ENCODE results near the gene TADA3.
A peak's percentile ranks its signal among the peaks of the same experiment; 100 is the strongest.

TADA3 gene

DNA sequence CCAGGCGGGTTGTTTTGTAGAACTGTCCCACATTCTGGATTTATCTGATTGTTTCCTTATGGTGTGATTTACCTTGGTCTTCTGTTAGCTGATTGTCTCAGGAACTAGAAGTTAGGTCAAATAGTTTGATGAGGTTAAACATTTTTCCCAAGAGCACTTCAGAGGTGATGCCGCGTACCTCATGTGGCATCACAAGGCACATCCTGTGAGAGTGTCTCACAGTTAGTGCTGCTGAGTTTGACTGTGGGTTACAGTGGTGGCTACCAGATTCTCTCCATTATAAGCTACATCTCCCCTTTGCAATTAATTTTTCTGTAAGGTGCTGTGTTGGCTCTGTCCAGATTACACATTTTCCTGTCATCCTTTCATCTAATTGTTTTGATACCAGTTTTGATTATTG lies 39.0 kb upstream of the TADA3 start:
- Histone ChIP-seq H4K20me1 (ENCODE audit: insufficient read depth, low read length) (no peaks in the 10 kb centered on the region), H3K4me3 (ENCODE audit: low read length) (no peak overlapping the region), H3K27ac (ENCODE audit: low read length) (no peak overlapping the region), H3K27me3 (replicated peaks; ENCODE audit: insufficient read depth, low read length) (no peaks in the 10 kb centered on the region), H3K36me3 (replicated peaks; ENCODE audit: insufficient read depth, low read length) (no peaks in the 10 kb centered on the region), H3K9me3 (replicated peaks; ENCODE audit: insufficient read depth, low read length) (no peaks in the 10 kb centered on the region), H2AFZ (ENCODE audit: low read length) (no peak overlapping the region), H3K9ac (ENCODE audit: low read length) (no peak overlapping the region), H3K9me2 (replicated peaks; ENCODE audit: insufficient read depth, low read length) (no peaks in the 10 kb centered on the region), H3K79me2 (ENCODE audit: low read length) (no peaks in the 10 kb centered on the region), H3K4me1 (ENCODE audit: low read length) (no peaks in the 10 kb centered on the region), H3F3A (ENCODE audit: insufficient read depth, low read length) (no peaks in the 10 kb centered on the region), H3K4me2 (ENCODE audit: low read depth, low read length) (no peak overlapping the region)
- DNase-seq = no peak
- TF ChIP-seq EZH2 (optimal IDR thresholded peaks at IDR 0.05; ENCODE audit: low read depth, low read length) (no peak), EZH2phosphoT487 (IDR thresholded peaks at IDR 0.05; ENCODE audit: low read length) (no peak)
- TF ChIP-seq, protein P1, sequence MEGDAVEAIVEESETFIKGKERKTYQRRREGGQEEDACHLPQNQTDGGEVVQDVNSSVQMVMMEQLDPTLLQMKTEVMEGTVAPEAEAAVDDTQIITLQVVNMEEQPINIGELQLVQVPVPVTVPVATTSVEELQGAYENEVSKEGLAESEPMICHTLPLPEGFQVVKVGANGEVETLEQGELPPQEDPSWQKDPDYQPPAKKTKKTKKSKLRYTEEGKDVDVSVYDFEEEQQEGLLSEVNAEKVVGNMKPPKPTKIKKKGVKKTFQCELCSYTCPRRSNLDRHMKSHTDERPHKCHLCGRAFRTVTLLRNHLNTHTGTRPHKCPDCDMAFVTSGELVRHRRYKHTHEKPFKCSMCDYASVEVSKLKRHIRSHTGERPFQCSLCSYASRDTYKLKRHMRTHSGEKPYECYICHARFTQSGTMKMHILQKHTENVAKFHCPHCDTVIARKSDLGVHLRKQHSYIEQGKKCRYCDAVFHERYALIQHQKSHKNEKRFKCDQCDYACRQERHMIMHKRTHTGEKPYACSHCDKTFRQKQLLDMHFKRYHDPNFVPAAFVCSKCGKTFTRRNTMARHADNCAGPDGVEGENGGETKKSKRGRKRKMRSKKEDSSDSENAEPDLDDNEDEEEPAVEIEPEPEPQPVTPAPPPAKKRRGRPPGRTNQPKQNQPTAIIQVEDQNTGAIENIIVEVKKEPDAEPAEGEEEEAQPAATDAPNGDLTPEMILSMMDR (IDR thresholded peaks at IDR 0.05; ENCODE audit: low read length) = no peak

DNA sequence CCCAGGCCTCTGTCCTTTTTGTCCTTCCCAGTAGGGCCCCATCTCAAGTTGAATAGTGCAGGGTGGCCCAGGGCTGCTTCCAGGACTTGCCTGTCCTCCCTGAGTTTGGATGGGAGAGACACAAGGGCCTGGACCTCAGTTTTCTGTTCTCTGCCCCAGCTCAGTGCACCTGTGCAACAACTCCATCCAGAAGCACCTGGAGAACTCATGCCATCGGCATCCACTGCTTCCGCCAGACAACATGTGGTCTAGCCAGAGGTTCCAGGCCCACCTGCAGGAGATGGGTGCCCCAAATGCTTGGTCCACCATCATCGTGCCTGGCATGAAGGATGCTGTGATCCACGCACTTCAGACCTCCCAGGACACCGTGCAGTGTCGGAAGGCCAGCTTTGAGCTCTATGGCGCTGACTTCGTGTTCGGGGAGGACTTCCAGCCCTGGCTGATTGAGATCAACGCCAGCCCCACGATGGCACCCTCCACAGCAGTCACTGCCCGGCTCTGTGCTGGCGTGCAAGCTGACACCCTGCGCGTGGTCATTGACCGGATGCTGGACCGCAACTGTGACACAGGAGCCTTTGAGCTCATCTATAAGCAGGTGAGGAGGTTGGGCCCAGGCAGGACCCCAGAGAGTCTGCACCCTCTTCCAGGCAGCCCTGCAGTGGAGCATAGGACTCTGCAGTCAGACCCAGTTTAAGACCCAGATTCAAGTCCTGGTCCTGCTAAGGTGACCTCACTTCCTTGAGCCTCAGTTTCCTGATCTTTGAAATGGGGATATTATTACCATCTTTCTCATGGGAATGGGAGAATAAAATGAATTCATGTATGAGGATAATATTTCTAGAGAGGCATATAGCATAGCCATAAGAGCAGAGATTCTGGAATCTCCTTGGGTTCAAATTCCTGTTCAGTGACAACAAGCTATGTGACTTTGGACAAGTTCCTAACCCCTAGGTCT lies 36.8 kb upstream of the TADA3 start:
- H4K20me1 ChIP-seq (ENCODE audit: insufficient read depth, low read length) = no peaks in the 10 kb centered on the region
- no peak for DNase-seq
- no peaks in the 10 kb centered on the region for H3K9me2 ChIP-seq (replicated peaks; ENCODE audit: insufficient read depth, low read length)
- H2AFZ ChIP-seq (ENCODE audit: low read length) = no peak overlapping the region
- no peaks in the 10 kb centered on the region for H3K79me2 ChIP-seq (ENCODE audit: low read length)
- H3K27me3 ChIP-seq (replicated peaks; ENCODE audit: insufficient read depth, low read length) = no peaks in the 10 kb centered on the region
- H3K4me3 ChIP-seq (ENCODE audit: low read length) = no peak overlapping the region
- H3K36me3 ChIP-seq (replicated peaks; ENCODE audit: insufficient read depth, low read length) = no peaks in the 10 kb centered on the region
- H3K4me2 ChIP-seq (ENCODE audit: low read depth, low read length) = no peak overlapping the region
- no peak overlapping the region for H3K9ac ChIP-seq (ENCODE audit: low read length)
- H3K9me3 ChIP-seq (replicated peaks; ENCODE audit: insufficient read depth, low read length) = no peaks in the 10 kb centered on the region
- no peak overlapping the region for H3K27ac ChIP-seq (ENCODE audit: low read length)
- no peaks in the 10 kb centered on the region for H3F3A ChIP-seq (ENCODE audit: insufficient read depth, low read length)
- no peaks in the 10 kb centered on the region for H3K4me1 ChIP-seq (ENCODE audit: low read length)
- TF ChIP-seq, protein P1 (IDR thresholded peaks at IDR 0.05; ENCODE audit: low read length) = no peak
- TF ChIP-seq EZH2phosphoT487 (IDR thresholded peaks at IDR 0.05; ENCODE audit: low read length) (no peak), EZH2 (optimal IDR thresholded peaks at IDR 0.05; ENCODE audit: low read depth, low read length) (no peak)

DNA sequence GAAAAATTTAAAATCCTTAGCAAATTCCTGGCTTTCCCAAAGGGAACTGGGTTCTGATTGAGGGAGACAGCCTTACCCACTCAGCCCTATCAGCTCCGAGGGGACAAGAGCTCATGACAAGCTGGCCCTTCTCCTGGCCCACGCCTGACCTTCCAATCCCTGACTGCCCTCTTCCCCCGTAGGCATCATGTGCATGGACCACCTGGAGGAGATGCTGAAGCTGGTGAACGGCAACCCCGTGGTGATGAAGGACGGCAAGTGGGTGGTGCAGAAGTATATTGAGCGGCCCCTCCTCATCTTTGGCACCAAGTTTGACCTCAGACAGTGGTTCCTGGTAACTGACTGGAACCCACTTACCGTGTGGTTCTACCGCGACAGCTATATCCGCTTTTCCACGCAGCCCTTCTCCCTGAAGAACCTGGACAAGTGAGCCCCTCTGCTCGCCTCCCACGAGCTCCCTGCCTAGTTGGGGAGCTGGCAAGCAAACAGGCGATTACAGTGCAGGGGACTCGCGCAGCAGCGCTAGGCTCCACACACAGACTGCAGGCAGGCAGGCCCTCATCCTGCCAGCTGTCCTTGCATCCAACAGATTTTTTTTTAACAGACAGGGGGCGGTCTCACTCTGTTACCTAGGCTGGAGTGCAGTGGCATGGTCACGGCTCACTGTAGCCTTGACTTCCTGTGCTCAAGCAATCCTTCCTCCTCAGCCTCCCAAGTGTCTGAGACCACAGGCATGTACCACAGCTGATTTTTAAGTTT lies 34.7 kb upstream of the TADA3 start:
- H3F3A ChIP-seq (ENCODE audit: insufficient read depth, low read length) = no peaks in the 10 kb centered on the region
- no peaks in the 10 kb centered on the region for H3K9me2 ChIP-seq (replicated peaks; ENCODE audit: insufficient read depth, low read length)
- no peak overlapping the region for H2AFZ ChIP-seq (ENCODE audit: low read length)
- H3K79me2 ChIP-seq (ENCODE audit: low read length) = no peaks in the 10 kb centered on the region
- peak; percentile 8 for DNase-seq
- H4K20me1 ChIP-seq (ENCODE audit: insufficient read depth, low read length) = no peaks in the 10 kb centered on the region
- no peaks in the 10 kb centered on the region for H3K36me3 ChIP-seq (replicated peaks; ENCODE audit: insufficient read depth, low read length)
- TF ChIP-seq EZH2phosphoT487 (IDR thresholded peaks at IDR 0.05; ENCODE audit: low read length) (no peak), EZH2 (optimal IDR thresholded peaks at IDR 0.05; ENCODE audit: low read depth, low read length) (no peak)
- TF ChIP-seq, protein P1 (IDR thresholded peaks at IDR 0.05; ENCODE audit: low read length) = peak; percentile 13
- H3K27ac ChIP-seq (ENCODE audit: low read length) = no peak overlapping the region
- H3K4me3 ChIP-seq (ENCODE audit: low read length) = no peak overlapping the region
- no peak overlapping the region for H3K4me2 ChIP-seq (ENCODE audit: low read depth, low read length)
- H3K27me3 ChIP-seq (replicated peaks; ENCODE audit: insufficient read depth, low read length) = no peaks in the 10 kb centered on the region
- no peaks in the 10 kb centered on the region for H3K4me1 ChIP-seq (ENCODE audit: low read length)
- H3K9ac ChIP-seq (ENCODE audit: low read length) = no peak overlapping the region
- H3K9me3 ChIP-seq (replicated peaks; ENCODE audit: insufficient read depth, low read length) = no peaks in the 10 kb centered on the region

Data from MM.1S (cell line).